Cardiac ventricle fibroblast (primary cell): ENCODE data around the gene HIVEP3. TPM values are rescaled to one million over a fixed set of nuclear protein-coding genes. Genes with fewer than 3 reads are reported as not detected.

Source experiments
- total RNA-seq: library from RNA; depleted of rRNA; stranded (reverse); fragments of >200 nt; gene quantifications from 2 replicates; pipeline ENCODE4 v1.2.3, GENCODE V29; 2015

Gene HIVEP3
- 1.8 and 2.0 TPM in 2 replicates for total RNA-seq

DNA sequence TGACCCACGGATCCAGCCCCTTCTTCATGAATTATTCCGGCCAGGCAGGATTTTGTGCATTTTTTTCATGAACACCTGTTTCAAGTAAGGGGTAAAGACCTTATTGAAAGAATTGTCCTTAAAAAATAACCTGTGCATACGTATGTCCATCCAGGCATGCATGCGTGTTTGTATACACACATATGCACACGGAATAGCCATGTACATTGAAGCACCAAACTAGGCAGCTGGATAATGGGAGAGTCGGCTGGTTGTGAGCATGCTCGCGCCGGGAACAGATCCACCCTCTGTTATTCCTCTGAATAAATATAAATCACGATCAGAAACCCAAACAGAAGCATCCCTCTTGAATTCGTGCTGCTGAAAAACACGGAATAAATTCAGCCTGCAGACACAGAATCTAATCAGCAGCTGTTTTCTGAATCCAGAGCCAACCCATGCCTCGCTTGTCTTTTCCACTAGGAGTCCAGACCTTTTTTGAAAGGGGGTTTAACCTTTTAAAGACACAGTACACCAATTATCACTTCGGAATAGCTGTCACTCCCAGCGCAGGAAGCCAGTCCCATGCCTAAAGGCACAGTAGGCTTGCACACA, at the start of gene HIVEP3:
HIVEP3 (minus strand) TSS at position 473 of the 594 bp plus-strand sequence.

DNA sequence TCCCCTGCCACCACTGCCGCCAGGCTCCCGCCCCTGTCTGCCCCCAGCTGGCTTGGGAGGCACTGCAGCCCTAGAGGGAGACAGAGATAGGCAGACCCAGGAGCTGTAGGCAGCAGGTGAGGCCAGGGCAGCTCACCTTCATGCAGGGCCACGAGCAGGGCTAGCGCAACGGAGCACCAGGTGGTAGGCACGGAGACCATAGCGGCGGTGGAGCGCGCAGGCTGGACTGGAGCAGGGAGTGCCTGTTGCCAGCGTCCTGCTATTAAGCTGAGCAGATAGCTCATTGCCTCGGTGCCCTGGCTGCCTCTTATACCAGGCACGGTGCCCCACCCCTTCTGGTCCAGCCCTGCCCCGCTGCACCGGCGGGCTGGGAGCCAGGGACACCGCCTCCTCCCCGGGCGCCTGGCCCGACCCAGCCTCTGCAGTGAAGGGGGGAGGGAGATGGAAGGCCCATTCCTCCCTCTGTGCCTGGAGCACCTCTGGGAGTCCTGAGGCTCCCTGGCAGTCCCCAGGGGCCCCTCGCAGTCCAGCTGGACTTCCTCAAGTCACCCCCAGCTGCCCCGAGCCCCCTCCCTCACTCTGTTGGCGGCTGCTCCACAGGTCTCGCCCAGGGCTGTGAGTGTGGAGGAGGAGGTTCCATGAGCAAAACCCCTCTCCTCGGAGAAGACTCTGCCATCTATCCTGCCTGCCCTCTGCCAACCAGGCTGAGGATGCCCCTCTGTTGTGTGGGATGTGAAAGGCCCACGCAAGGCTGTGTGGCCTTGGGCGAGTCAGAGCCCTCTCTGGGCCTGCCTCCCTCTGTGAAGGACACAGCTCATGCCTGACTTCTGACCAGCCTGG, 434.1 kb downstream of the HIVEP3 start, which contains the start of gene EDN2:
EDN2 (minus strand) TSS at position 282 of the 840 bp plus-strand sequence; CDS start at position 200, 82 bp downstream.

Other genes starting within 250 kb of the HIVEP3 start
- gene GUCA2B, start 234.5 kb upstream of the HIVEP3 start, total RNA-seq = not detected in 2 replicates
- gene GUCA2A, start 245.8 kb upstream of the HIVEP3 start, total RNA-seq = not detected in 2 replicates